ENCODE measurements around the gene ZBTB24.

DNA sequence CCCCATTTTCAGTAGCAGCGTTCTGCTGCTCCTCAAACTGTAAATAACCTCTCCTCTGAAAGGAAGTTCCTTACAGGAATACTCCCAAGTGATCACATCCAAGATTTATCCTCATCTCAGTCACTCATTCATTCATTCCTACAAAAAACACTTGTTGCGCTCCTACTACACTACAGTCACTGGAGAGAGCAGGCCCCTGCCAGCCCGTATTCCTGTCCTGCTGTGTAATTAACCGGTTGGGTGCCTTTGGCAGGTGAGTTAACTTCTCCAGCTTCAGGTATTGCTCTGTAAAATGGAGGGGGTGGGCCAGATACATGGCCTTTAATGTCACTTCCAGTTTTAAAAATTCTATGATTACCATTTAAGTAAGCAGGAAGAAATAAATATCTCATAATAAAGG, 15.0 kb upstream of the ZBTB24 start:
- TF ChIP-seq, protein P1, sequence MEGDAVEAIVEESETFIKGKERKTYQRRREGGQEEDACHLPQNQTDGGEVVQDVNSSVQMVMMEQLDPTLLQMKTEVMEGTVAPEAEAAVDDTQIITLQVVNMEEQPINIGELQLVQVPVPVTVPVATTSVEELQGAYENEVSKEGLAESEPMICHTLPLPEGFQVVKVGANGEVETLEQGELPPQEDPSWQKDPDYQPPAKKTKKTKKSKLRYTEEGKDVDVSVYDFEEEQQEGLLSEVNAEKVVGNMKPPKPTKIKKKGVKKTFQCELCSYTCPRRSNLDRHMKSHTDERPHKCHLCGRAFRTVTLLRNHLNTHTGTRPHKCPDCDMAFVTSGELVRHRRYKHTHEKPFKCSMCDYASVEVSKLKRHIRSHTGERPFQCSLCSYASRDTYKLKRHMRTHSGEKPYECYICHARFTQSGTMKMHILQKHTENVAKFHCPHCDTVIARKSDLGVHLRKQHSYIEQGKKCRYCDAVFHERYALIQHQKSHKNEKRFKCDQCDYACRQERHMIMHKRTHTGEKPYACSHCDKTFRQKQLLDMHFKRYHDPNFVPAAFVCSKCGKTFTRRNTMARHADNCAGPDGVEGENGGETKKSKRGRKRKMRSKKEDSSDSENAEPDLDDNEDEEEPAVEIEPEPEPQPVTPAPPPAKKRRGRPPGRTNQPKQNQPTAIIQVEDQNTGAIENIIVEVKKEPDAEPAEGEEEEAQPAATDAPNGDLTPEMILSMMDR (IDR thresholded peaks at IDR 0.05), result no peak
- TF ChIP-seq POLR2A (IDR thresholded peaks at IDR 0.05), result no peak

Data from testis (tissue), 2 donors.